Skin of body (tissue), 2 donors: ENCODE measurements around the gene FA2H. TPM values are rescaled to one million over a fixed set of nuclear protein-coding genes. Genes with fewer than 3 reads are reported as not detected.
"Not testable (repeated sequence)": the region's sequence is repeated elsewhere in the genome, so short reads cannot be mapped to it uniquely, and the experiment has no call there.

Experiments
- DNase-seq: peaks from one replicate; lab custom pipeline; 2025; lab: John Stamatoyannopoulos, UW
- total RNA-seq: library from RNA; depleted of rRNA; stranded (reverse); fragments of >200 nt; gene quantifications from one replicate; pipeline ENCODE4 v1.2.3, GENCODE V29; 2014

Gene FA2H
- total RNA-seq, 1 donor from 2014 or later: 5.9 TPM

DNA sequence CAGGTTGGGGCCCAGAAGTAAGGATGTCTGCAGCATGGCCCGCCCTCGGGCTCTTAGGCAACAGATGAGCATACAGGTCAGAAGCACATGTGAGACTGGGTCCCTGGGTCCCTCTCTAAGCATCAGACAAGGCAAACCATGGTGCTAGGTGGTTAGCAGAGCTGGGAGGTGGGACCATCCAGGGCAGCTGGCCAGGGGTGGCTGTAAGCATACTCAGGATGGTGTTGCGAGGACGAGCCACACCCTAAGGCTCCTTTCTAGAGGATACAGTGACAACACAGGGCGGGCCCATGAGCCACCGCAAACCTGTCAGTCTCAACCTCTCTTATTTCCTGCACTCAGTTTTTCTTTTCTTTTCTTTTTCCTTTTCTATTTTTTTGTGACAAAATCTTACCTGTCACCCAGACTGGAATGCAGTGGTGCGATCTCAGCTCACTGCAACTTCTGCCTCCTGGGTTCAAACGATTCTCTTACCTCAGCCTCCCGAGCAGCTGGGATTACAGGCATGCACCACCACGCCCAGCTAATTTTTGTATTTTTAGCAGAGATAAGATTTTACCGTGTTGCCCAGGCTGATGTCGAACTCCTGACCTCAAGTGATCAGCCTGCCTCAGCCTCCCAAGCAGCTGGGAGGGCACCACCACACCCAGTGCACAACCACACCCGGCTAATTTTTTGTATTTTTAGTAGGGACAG, 3.6 kb downstream of the FA2H start:
- DNase-seq: no peak

DNA sequence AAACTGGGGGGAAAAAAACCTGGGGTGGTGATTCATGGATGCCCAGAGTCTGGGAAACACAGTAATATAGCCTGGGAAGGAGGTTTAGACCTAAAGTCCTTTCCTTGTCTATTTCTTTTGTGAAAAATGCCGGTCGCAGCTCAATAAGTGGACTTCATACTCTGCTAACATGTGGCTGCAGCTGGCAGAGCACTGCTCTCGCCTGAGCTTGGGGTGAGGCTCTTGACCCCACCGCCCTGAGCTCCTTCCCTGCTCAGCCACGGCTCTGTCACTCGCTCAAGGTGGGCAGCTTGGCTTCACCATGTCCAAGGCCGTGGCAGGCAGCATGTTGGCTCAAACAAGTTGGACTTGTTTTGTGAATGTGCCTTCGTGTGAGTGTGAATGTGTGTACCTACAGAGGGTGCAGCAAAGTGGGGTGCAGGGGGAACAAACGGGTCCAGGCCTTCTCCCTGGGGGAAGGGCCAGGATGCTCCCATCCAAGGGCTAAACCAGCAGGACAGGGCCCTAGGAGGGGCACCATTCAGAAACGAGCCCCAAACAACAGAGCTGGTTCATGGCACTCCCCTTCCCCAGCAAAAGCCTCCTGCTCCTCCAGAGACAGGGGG, 4.9 kb downstream of the FA2H start:
- no peak for DNase-seq

DNA sequence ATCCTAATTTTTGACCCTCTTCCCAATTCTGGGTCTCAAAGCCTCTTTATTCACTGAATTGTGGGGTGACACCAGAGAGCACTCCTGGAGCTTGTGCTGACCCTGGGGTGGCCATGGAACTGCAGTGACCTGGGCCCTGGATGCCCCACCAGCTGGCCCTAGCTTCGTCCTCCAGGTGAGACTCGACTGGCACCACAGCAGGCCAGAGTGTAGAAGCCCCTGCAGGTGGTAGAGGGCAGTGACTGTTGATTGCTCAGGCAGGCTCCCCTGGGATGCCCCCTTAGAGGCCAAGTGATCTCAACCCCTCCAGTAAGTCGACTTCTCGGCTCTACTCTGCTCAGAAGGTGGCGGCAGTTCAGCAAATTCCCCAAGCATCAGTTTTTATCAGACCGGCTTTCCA, 6.4 kb downstream of the FA2H start:
- no peak for DNase-seq

DNA sequence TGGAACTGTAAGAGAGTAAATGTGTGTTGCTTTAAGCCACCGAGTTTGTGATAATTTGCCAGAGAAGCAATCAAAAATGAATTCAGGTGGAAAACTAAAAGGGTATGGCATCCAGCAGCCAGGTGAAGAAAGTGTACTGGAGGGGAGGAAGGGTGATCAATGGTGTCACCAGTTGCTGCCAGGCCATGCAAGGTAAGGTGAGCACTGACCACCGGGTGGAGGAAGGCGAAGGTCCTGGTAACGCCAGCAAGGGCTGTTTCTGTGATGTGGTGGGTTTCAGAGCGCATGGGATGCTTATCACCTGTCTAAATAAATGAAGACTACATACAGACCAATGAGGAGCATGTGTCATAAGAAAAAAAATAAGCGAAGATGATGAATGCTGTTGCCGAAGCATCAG, 6.9 kb downstream of the FA2H start:
- no peak for DNase-seq

DNA sequence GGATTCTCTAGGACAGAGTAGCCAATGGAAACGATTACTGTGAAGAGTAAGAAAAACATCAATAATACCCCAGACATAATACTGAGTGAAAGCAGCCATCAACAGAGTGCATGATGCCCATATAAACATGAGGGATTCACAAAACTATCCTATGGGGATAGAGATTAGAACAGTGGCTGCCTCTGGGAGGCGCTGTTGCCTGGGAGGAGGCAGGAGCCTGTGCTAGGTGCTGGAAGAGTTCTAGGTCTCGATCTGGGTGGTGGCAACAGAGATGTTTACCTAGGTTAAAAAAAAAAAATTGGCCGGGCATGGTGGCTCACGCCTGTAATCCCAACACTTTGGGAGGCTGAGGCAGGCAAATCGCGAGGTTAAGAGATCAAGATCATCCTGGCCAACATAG, 7.9 kb downstream of the FA2H start:
- DNase-seq: no peak

DNA sequence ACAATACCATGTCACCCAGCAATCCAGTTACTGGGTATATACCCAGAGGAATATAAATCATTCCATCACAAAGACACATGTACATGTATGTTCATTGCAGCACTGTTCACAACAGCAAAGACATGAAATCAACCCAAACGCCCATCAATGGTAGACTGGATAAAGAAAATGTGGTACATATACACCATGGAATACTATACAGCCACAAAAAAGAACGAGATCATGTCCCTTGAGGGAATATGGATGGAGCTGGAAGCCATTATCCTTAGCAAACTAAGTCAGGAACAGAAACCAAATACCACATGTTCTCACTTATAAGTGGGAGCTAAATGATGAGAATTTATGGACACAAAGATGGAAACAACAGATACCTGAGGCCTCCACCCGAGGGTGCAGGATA, 10.4 kb downstream of the FA2H start:
- not testable (repeated sequence) for DNase-seq

DNA sequence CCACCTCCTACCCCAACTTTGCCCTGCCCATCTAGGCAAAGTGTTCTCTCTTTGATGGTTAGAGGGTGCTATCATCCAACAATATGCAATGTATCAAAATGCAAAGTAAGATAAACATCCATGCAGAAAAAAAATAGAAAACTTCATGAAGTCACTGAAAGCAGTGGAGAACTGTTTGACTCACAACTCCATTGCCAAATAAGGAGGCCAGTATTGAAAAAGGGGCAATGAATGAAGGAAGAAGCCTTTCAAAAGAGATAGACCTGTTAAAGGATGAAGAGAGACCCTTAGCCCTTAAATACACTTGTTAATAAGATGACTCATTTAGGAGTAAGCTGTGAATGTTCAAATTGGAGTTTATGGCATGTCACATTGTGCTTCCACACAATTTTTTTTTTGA, 13.0 kb downstream of the FA2H start:
- DNase-seq: no peak

DNA sequence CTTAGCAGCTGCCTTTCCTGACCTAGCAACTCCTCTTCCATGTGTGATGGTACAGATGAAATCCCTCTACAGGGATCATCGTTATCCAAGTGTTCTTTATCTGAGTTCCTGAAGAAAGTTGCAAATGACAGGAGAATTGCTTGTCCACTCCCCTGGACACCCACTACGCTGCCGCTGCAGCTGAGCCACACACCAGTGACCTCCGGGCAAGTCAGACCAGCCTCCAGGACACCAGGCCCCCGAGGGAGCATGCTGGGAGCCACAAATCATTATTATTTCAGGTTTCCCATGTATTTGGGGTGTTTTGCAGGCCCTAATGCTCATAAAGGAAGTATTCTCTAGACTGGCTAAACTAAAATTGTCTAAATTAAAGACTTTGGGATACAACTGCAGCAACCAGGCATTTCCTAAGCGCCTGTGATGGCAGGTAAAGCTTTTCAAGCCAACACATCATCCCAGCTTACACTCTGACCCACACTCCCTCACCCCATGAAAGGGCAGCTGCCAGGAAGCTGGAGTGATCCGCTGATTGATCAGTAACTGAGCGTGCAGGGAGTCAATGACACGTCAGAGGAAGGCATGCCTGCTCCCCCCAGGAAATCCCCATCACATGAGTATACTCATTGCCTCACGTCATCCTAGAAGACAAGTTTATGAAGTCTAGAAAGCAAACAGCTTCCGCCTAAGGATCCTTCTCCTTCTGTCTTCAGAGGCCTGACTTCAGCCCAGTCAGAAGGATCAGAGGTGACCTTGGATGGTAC, 14.4 kb downstream of the FA2H start:
- no peak for DNase-seq

DNA sequence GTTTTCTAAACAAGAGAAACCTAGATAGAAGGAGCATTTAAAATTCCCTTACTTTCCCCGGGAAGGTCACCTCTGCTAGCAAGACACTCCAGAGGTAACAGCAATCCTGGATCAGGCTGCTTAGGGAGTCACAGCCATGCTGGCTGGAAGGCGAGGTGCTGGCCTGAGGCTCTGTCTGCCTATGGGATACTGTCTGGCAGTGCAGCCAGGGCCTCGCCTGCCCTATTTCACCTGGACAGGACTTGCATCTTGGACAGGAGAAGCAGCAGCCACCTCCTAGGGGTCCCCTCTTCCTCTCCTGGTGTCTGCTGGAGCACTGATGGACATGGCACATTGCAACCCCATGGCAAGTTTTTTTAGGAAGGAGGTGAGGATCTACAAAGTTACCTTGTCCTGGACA, 15.1 kb downstream of the FA2H start:
- DNase-seq: no peak

DNA sequence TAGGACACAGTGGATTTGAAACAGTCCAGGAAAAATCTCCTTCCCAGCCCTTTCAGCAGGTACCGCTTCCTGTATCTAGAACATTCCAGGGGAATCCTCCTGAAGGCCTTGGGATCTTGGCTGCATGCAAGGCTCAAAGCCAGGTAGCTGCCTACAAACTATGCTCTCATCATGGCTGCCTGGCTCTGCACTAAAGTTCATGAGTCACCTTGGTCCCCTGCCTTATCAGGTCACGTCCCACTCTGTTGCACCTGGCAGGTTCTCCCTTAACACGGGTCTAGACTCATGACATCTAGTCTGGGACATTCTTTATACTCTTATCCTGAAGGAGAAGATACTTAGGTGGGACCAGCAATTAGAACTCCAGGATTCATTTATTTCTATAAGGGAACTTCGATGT, 15.8 kb downstream of the FA2H start:
- no peak for DNase-seq

DNA sequence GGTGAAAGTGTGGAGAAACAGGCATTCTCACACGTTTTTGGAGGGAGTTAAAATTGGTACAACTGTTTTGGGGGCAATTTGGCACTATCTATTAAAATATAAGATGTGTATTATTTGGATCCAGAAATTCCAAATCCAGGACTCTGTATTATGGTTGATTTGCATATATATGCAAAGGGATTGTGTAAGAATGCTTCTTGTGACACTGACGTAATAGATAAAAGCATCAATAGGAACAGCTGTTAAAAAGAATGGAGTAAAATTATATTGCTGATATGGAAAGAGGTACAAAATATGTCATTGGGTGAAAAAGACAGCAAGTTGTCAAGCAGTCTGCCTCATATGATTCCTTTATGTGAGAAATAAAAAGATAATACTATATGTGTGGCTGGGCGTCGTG, 17.3 kb downstream of the FA2H start:
- DNase-seq: no peak

DNA sequence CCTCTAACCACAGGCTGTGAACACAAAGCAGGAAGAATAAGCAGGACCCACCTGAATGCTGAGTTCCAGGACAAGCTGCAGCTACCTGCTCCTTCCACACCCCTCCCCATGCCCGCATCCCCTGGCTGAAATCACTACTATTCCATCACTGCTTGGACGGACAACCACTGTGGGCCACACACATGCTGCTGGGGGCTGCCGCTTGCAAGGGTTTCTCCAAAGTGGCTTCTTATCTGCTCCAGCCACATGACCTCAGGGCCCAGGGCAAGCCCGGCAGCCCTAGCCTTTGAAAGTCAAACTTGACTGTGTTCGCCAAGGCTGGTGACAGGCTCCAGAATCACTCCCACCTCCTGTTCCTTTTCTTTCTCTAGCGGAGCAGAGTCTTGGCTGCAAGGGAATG, 18.4 kb downstream of the FA2H start:
- DNase-seq: no peak

DNA sequence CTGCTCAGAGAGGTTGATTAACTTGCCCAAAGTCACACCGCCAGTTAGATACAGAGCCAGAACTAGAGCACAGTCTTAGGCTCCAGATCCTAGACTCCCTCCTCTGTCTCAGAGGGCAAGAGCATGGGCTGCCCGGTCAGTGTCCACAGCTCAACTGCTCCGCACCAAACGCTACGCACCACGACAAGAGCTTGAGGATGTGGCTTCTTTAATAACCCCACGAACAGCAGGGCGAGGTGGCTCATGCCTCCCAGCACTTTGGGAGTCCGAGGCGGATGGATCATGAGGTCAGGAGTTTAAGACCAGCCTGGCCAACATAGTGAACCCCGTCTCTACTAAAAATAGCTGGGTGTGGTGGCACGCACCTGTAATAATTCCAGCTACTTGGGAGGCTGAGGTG, 21.4 kb downstream of the FA2H start:
- no peak for DNase-seq

DNA sequence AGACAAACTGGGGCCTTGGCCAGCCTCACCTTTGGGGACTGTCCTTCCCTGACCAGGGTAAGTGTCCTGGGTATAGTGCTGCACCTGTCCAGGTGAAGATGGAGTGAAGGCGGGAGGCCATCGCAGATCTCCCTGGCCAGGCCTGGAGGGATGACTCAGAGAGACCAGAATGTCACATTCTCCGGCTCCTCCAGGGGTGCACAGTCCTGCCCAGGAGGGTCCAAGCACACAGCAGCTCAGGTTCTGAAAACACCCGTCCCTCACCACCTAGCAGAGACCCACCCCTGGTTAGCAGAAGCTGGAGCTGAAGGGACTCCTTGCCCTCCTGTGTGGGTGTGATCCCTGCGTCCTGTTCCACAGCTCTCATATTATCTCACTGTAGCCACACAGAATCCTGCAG, 21.9 kb downstream of the FA2H start:
- DNase-seq: no peak

DNA sequence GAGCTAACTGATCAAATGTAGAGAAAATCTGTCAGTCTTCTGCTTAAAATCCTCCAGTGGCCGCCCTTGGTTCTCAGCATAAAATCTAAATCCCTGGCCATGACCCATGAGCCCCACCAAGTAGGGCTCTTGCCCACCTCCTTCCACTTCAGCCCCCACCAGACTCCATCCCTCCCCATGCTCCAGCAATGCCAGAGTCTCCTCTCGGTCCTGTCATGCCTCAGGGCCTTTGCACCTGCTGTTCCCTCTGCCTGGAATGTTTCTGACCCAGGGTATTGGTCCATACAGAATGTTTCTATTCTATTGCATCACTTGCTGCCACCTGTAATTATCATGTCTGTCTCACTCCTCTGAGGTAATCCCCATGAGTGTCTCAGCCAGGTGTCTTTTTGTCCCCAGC, 22.4 kb downstream of the FA2H start:
- DNase-seq: no peak

DNA sequence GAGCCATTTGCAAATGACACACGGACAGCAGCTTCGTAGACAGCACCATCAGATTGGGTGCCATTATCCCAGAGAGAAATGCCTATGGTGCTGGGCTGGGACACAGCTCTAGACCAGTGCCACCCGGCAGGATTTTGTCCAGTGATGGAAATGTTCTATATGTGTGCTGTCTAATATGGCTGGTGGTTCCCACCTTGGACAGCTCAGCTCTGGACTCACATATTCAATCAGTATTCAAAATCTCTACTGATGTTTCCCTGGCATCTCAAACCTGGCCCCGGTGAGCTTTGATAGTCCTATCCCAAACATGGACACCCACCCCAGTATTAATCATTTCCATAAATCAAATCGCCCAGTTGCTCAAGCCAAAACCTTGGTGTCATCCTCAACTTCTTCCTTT, 23.0 kb downstream of the FA2H start:
- DNase-seq: no peak

DNA sequence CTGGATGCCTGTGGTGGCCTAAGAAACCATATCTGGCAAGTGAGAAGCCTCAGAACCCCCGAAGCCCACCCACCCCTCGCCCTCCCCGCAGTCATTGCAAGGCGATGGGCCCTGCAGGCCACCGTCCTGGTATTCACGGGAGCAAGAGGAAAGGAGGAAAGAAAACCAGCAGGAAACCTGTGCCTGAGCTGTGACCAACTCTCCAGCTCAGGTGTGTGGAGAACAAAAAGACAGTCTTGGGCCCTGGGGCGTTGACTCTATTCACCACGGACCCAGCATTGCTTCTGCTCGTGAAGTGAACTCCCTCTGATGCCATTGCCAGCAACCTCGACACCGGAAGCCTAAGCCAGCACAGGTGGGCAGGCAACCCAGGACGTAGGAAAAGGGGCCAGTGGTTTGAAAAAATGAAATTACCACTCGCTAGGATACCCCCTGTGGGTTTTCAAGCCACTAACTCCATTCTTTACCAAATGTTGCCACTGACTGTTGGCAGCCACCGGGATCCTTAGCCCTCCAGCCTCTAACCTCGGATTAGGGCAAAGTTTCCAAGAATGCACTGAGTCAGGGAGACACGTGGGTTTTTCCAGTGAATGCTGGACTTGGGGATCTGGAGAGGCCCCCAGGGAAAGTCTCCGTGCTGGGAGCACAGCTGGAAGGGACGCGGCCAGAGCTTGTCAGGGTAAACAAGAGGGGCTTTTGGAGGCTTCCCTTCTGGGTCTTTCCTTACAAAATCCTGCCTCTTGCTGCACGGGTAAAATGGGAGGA, 25.1 kb downstream of the FA2H start:
- DNase-seq: no peak

DNA sequence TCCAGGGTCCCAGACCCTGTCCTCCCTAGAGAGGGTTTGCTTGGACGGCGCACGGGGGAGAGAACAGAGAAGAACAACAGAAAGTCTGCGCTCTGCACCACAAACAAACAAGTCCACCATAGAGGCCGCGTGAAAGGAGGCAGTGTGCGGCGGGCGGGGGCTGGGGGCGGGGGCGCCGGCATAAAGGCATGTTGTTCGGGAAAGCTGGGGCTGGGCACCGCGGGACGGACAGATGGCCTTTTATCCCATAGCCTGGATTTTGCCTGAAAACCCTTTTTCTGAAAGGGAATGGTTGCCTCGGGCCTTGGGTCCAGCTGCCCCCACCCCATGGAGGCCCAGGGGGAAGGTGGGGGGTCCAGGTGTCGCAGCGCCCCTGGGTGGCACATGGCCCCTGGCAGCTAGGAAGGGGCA, 26.0 kb downstream of the FA2H start:
- DNase-seq: no peak

DNA sequence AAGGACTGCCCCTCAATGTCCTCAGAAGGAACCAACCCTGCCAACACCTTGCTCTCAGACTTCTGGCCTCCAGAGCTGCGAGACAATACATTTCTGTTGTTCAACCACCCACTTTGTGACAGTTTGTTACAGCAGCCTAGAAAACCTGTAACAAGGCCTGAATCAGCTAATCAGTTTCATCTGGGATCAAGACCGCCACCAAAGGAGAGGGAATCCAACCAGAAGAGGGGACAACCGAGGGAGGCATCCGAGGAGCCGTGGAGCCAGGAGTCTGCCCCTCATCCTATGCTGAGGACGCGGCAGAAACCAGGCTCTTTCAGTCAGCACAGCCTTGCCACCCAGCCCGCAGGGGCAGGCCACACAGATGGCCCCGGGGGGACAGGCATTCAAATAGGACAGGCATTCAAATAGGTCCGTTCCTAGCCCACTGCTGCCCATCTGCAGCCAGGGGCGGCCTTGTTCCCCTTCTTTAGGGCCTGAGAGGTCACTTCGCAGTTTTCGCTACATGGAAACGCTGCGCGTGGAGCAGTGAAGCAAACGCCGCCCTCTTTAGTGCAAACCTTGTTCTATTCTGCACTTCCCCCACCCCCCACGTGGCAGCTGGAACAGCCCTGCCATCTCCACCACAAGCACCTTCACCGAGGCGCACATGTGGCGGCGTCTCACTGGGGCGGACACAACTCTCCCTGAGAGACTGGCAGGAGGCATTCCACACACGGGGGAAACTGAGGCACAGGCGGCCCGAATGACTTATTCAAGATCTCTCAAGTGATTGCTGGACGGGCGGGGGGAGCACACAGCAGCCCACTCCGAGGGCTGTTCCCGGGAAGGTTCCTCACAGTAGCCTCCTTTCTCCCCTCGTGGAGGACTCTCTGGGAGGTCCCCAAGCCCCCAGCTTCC, 26.7 kb downstream of the FA2H start:
- no peak for DNase-seq

DNA sequence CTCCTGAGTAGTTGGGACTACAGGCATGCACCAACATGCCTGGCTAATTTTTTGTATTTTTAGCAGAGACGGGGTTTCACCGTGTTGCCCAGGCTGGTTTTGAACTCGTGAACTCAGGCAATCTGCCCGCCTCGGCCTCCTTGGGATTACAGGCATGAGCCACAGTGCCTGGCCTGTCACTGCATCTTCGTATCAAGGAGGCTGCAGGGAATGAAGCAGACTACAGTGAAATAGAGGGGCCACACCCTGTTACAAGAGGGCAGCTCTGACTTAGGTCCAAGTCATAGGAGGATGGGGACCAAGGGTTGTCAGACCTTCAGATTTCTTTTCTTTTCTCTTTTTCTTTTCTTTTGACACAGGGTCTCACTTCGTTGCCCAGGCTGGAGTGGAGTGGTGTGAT, 28.7 kb downstream of the FA2H start:
- DNase-seq: no peak

DNA sequence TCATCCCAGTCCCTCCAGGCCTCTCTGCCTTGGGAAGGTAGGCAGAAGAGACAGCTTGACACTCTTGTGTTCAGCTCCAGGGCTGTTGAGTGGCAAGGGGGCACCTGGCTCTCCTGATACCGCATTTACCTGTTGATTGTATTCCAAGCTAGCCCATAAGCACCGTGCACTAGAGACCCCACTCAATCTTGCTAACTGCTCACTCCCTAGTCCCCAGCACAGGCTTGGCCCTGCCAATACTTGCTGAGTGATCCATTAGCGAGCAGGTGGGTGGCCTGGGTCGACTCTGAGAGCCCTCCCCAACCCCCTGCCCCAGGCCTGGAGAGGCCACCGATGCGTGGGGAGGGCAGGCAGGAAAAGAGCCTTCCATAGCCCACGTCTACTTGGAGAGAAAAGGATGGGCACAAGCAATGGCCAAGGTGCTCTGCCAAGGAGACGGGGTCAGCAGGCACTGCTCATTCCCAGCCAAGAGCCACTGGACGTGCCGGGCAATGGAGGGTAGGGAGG, 29.5 kb downstream of the FA2H start:
- DNase-seq: no peak
